NCI-H2227 treated with DMSO at 0.1 percent for 48 hours (cell line): ENCODE data around the gene OR5K3.

Experiments
- DNase-seq: peaks from one replicate; lab custom pipeline; 2025; lab: John Stamatoyannopoulos, UW

OR5K3 gene

GRCh38 chr3:98434412-98434811, 43.9 kb downstream of the OR5K3 start:
- DNase-seq = no peak

GRCh38 chr3:98440283-98440682, 49.8 kb downstream of the OR5K3 start:
- DNase-seq = no peak
